ENCODE measurements around the gene BRI3. TPM values are rescaled to one million over a fixed set of nuclear protein-coding genes. Genes with fewer than 3 reads are reported as not detected.

BRI3 gene
- total RNA-seq: 100 to 1,000 TPM in 7 of 9 donors, 10 to 100 TPM in 2; 51.0 to 274 (median 223) TPM
- 100 to 1,000 TPM; 236 to 237 TPM for polyA plus RNA-seq
- long read RNA-seq, donor 1, transcript BRI3-201 (3 exons, 780 nt): major isoform, 44 of 56 reads
- long read RNA-seq, donor 1, partial matches to known transcripts: 11 of 56 reads
- long read RNA-seq, donor 1, other reads (novel, unspliced or antisense): 1 of 56 reads
- long read RNA-seq, donor 2, partial matches to known transcripts: 2 of 11 reads
- long read RNA-seq, donor 2, other reads (novel, unspliced or antisense): 9 of 11 reads
- long read RNA-seq, donor 3, transcript BRI3-201 (3 exons, 780 nt): major isoform, 27 of 57 reads
- long read RNA-seq, donor 3, partial matches to known transcripts: 26 of 57 reads
- long read RNA-seq, donor 3, other reads (novel, unspliced or antisense): 4 of 57 reads

- H3K27me3 ChIP-seq: no peaks in the 10 kb centered on the region
- peaks cover 16 to 54% (median 39%) of the 10 kb centered on the region in 12 donors for H3K4me1 ChIP-seq
- peak within 1 kb of the TSS; percentile 65 to 98 (median 86) for H3K4me3 ChIP-seq
- H3K36me3 ChIP-seq: peaks cover 0 to 15% (median 0%) of the 10 kb centered on the region in 9 donors
- peak; percentile 91 to 96 (median 94) for DNase-seq
- WGBS, 4 donors: 0 to 2% (median 1%) methylated on average over 24 to 91 of the region's 92 CpGs
- peak; percentile 71 to 81 (median 76) for ATAC-seq
- peak within 1 kb of the TSS; percentile 79 to 99 (median 96) for H3K27ac ChIP-seq
- intact Hi-C loops (cut with DNase I): loop anchor here in 5 of 10 donors (5.0 to 10.0 kb wide), 4 partner anchors 34 to 1134 kb away; no protein-coding TSS in a partner anchor
- no peaks in the 10 kb centered on the region for H3K9me3 ChIP-seq
- TF ChIP-seq CTCF (IDR thresholded peaks at IDR 0.05) (peak in 7 of 12 donors; percentile 12 to 59 (median 43)), POLR2A (IDR thresholded peaks at IDR 0.05) (peak in 1 of 2 donors; percentile 93)
Observed at GRCh38 chr7:98280791-98281756, at the start of gene BRI3. Gene BRI3, plus strand, starts transcription at chr7:98281686. Its CDS starts 110 bp downstream, at chr7:98281796.

GRCh38 chr7:98232263-98232585 lies 49.3 kb upstream of the BRI3 start:
- Histone ChIP-seq H3K4me3 (no peak overlapping the region), H3K27ac (no peak overlapping the region), H3K27me3 (no peaks in the 10 kb centered on the region), H3K4me1 (no peaks in the 10 kb centered on the region), H3K36me3 (peaks cover 0 to 81% (median 41%) of the 10 kb centered on the region in 9 donors), H3K9me3 (no peaks in the 10 kb centered on the region)
- ATAC-seq (no peak), DNase-seq (peak in 1 of 5 donors; percentile 42)
- intact Hi-C loops (cut with DNase I): no loop called here
- TF ChIP-seq CTCF (IDR thresholded peaks at IDR 0.05) (no peak), POLR2A (IDR thresholded peaks at IDR 0.05) (no peak)
- 92 to 100% (median 97%) methylated on average over 1 to 8 of the region's 8 CpGs for WGBS, 4 donors

GRCh38 chr7:98232799-98233198 lies 48.7 kb upstream of the BRI3 start:
- intact Hi-C loops (cut with DNase I): no loop called here
- H3K4me1 ChIP-seq: no peaks in the 10 kb centered on the region
- peak in 1 of 5 donors; percentile 37 for DNase-seq
- 93 to 96% (median 95%) methylated on average over 16 of the region's 16 CpGs for WGBS, 4 donors
- no peak overlapping the region for H3K4me3 ChIP-seq
- TF ChIP-seq CTCF (IDR thresholded peaks at IDR 0.05): no peak
- no peak for TF ChIP-seq POLR2A (IDR thresholded peaks at IDR 0.05)
- no peak for ATAC-seq
- no peak overlapping the region for H3K27ac ChIP-seq
- H3K36me3 ChIP-seq: peaks cover 0 to 81% (median 38%) of the 10 kb centered on the region in 9 donors
- H3K9me3 ChIP-seq: no peaks in the 10 kb centered on the region
- H3K27me3 ChIP-seq: no peaks in the 10 kb centered on the region

Data from heart left ventricle (tissue), 16 donors.